Breast epithelium (tissue), 3 donors: ENCODE measurements around the gene ACACB.

Source experiments
- POLR2A ChIP-seq: fragments of 450-650 bp; IDR thresholded peaks from one replicate; pipeline ENCODE4 v1.6.1; 2016; ENCODE audit warnings: antibody characterized with exemption, mild to moderate bottlenecking, moderate library complexity
- POLR2AphosphoS5 ChIP-seq, 3 donors: sonication (generic); formaldehyde crosslinking; IDR thresholded peaks; one replicate each; pipeline ENCODE4 v1.6.1; 2017; ENCODE audit warnings: antibody characterized with exemption in 3 of 3
- TF ChIP-seq, protein P1 (sequence below), 3 donors: fragments of 450-650 bp; IDR thresholded peaks; one replicate each; pipeline ENCODE4 v1.5.1; 2016 to 2017; ENCODE audit warnings: antibody characterized with exemption in 3 of 3, mild to moderate bottlenecking in 3 of 3, moderate library complexity in 3 of 3

DNA sequence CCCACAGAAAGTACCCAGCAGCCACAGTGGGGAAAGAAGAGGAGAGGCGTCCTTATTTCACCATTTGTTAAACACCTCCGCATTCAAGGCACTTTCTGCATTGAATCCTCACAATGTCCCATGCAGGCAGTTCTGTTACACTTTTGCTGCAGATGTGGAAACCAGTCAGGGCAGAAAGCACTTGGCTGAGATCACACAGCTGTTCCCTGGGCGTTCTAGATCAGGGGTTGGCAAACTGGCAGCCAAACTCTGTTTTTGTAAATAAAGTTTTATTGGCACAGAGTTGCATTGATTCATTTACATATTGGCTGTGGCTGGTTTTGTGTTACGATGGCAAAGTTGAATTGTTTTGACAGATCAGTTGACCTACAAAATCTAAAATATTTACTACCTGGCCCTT, 172.6 kb downstream of the ACACB start:
- TF ChIP-seq, protein P1, sequence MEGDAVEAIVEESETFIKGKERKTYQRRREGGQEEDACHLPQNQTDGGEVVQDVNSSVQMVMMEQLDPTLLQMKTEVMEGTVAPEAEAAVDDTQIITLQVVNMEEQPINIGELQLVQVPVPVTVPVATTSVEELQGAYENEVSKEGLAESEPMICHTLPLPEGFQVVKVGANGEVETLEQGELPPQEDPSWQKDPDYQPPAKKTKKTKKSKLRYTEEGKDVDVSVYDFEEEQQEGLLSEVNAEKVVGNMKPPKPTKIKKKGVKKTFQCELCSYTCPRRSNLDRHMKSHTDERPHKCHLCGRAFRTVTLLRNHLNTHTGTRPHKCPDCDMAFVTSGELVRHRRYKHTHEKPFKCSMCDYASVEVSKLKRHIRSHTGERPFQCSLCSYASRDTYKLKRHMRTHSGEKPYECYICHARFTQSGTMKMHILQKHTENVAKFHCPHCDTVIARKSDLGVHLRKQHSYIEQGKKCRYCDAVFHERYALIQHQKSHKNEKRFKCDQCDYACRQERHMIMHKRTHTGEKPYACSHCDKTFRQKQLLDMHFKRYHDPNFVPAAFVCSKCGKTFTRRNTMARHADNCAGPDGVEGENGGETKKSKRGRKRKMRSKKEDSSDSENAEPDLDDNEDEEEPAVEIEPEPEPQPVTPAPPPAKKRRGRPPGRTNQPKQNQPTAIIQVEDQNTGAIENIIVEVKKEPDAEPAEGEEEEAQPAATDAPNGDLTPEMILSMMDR (IDR thresholded peaks at IDR 0.05), result no peak
- TF ChIP-seq POLR2A (no peak), POLR2AphosphoS5 (IDR thresholded peaks at IDR 0.05) (no peak)
